H1 (cell line): ENCODE results near the gene MYLK. TPM values are rescaled to one million over a fixed set of nuclear protein-coding genes. Genes with fewer than 3 reads are reported as not detected.

Experiments used
- CTCF ChIA-PET: fragments of 300-600 bp; sonication (Branson Sonifier 250); formaldehyde crosslinking; loops from one replicate; lab custom pipeline; 2021; ENCODE audit not compliant: partially characterized antibody; lab: Charles Lee
- POLR2A ChIA-PET: fragments of 300-600 bp; sonication (Branson Sonifier 250); formaldehyde crosslinking; loops from one replicate; lab custom pipeline; 2021; ENCODE audit warnings: inconsistent platforms; ENCODE audit not compliant: partially characterized antibody; lab: Charles Lee
- DNase-seq, 2 experiments: peaks; one replicate each; pipeline versions ENCODE4 v3.0.0 to v3.0.0-alpha.2; 2010 to 2022; ENCODE audit warnings: low spot score in 2 of 2, low read depth in 1 of 2, mixed read lengths in 1 of 2
- FAIRE-seq: peaks from 2 replicates; lab custom pipeline; 2011; peaks lifted over from hg19 to GRCh38; lab: Jason Lieb, UNC
- H2AFZ ChIP-seq: 2 replicates; pipeline ENCODE4 v1.8.1; 2012; ENCODE audit warnings: low read length, inconsistent platforms
- H2AK5ac ChIP-seq: 2 replicates; pipeline ENCODE4 v1.6.1; 2013; ENCODE audit warnings: low read depth, low read length
- H2BK120ac ChIP-seq: replicated peaks from 2 replicates; pipeline ENCODE3; 2013; ENCODE audit warnings: low read depth, low read length, inconsistent platforms
- H2BK12ac ChIP-seq: 2 replicates; pipeline ENCODE4 v1.6.1; 2013; ENCODE audit warnings: low read depth, low read length
- H2BK15ac ChIP-seq: 2 replicates; pipeline ENCODE4 v1.6.1; 2013; ENCODE audit warnings: low read length
- H2BK20ac ChIP-seq: 2 replicates; pipeline ENCODE4 v1.6.1; 2013; ENCODE audit warnings: low read length
- H2BK5ac ChIP-seq: 2 replicates; pipeline ENCODE4 v1.6.1; 2013; ENCODE audit warnings: low read depth, low read length
- H3K14ac ChIP-seq: 2 replicates; pipeline ENCODE4 v1.6.1; 2013; ENCODE audit warnings: inconsistent platforms; ENCODE audit not compliant: insufficient read length
- H3K18ac ChIP-seq: 2 replicates; pipeline ENCODE4 v1.6.1; 2013; ENCODE audit warnings: low read length; ENCODE audit errors: extremely low read depth
- H3K23ac ChIP-seq: 2 replicates; pipeline ENCODE4 v1.6.1; 2013; ENCODE audit warnings: inconsistent platforms; ENCODE audit not compliant: insufficient read length
- H3K23me2 ChIP-seq: 2 replicates; pipeline ENCODE4 v1.6.1; 2013; ENCODE audit warnings: low read depth, low read length
- H3K27ac ChIP-seq: 2 replicates; pipeline ENCODE4 v1.6.1; 2011; ENCODE audit warnings: low read depth, low read length, inconsistent platforms
- H3K27me3 ChIP-seq, 4 experiments: replicated peaks in 1 of 4; 1 replicate in 1 of 4; 2 replicates in 3 of 4; pipeline versions ENCODE4 v1.6.1 to v1.8.1; 2011 to 2013; ENCODE audit warnings: low read length in 3 of 4, mild to moderate bottlenecking in 3 of 4, inconsistent platforms in 2 of 4, mixed read lengths in 2 of 4, moderate library complexity in 1 of 4; ENCODE audit not compliant: control insufficient read depth in 3 of 4, insufficient read depth in 3 of 4; ENCODE audit errors: extremely low read depth in 1 of 4
- H3K36me3 ChIP-seq, 4 experiments: 2 replicates each; pipeline versions ENCODE4 v1.6.1 to v1.8.1; 2011 to 2013; ENCODE audit warnings: mild to moderate bottlenecking in 4 of 4, low read length in 3 of 4, moderate library complexity in 2 of 4, control low read depth in 1 of 4, inconsistent platforms in 1 of 4; ENCODE audit not compliant: insufficient read depth in 4 of 4, control insufficient read depth in 2 of 4
- H3K4ac ChIP-seq: replicated peaks from 2 replicates; pipeline ENCODE3; 2013; ENCODE audit warnings: low read length, low read depth, mixed read lengths, inconsistent platforms; ENCODE audit not compliant: insufficient read length
- H3K4me1 ChIP-seq, 4 experiments: replicated peaks in 1 of 4; 1 replicate in 1 of 4; 2 replicates in 3 of 4; pipeline versions ENCODE4 v1.6.1 to v1.8.1; 2011 to 2013; ENCODE audit warnings: low read length in 3 of 4, inconsistent platforms in 2 of 4, mixed read lengths in 1 of 4; ENCODE audit not compliant: insufficient read depth in 4 of 4, control insufficient read depth in 3 of 4
- H3K4me2 ChIP-seq, 2 experiments: 2 replicates each; pipeline versions ENCODE4 v1.6.1 to v1.8.1; 2011 to 2013; ENCODE audit warnings: low read depth in 2 of 2, low read length in 2 of 2, control low read depth in 1 of 2, inconsistent platforms in 1 of 2, mild to moderate bottlenecking in 1 of 2; ENCODE audit not compliant: insufficient read depth in 1 of 2
- H3K4me3 ChIP-seq, 4 experiments: fragments of 200-600, 300-600 bp in 1 of 4; sonication (generic), shearing (Covaris generic), sonication (Bioruptor Twin) in 1 of 4; 2 replicates each; pipeline versions ENCODE4 v1.5.1 to v1.8.1; 2011 to 2016; ENCODE audit warnings: low read length in 4 of 4, low read depth in 3 of 4, control low read depth in 2 of 4, inconsistent platforms in 2 of 4, mild to moderate bottlenecking in 2 of 4, mixed read lengths in 1 of 4, moderate library complexity in 1 of 4; ENCODE audit not compliant: insufficient read depth in 2 of 4; ENCODE audit errors: extremely low read depth in 1 of 4
- H3K56ac ChIP-seq: replicated peaks from 2 replicates; pipeline ENCODE3; 2013; ENCODE audit warnings: low read depth, mild to moderate bottlenecking, mixed read lengths, low read length, inconsistent platforms; ENCODE audit not compliant: insufficient read length
- H3K79me1 ChIP-seq: 2 replicates; pipeline ENCODE4 v1.6.1; 2013; ENCODE audit warnings: low read depth, low read length, control low read depth
- H3K79me2 ChIP-seq, 2 experiments: 2 replicates each; pipeline versions ENCODE4 v1.6.1 to v1.8.1; 2012 to 2013; ENCODE audit warnings: low read length in 2 of 2, mild to moderate bottlenecking in 2 of 2, inconsistent platforms in 1 of 2; ENCODE audit not compliant: insufficient read depth in 2 of 2, control insufficient read depth in 1 of 2
- H3K9ac ChIP-seq, 4 experiments: replicated peaks in 1 of 4; 1 replicate in 1 of 4; 2 replicates in 3 of 4; pipeline versions ENCODE4 v1.6.1 to v1.8.1; 2011 to 2013; ENCODE audit warnings: low read depth in 3 of 4, low read length in 3 of 4, control low read depth in 2 of 4, mild to moderate bottlenecking in 2 of 4, moderate library complexity in 2 of 4, inconsistent platforms in 1 of 4; ENCODE audit errors: extremely low read depth in 1 of 4
- H3K9me3 ChIP-seq, 2 experiments: 2 replicates each; pipeline versions ENCODE4 v1.6.1 to v1.8.1; 2012 to 2013; ENCODE audit warnings: mild to moderate bottlenecking in 2 of 2, moderate library complexity in 2 of 2, control low read depth in 1 of 2, inconsistent platforms in 1 of 2, low read depth in 1 of 2, low read length in 1 of 2, mixed read lengths in 1 of 2; ENCODE audit not compliant: insufficient read depth in 2 of 2
- H4K20me1 ChIP-seq, 2 experiments: replicated peaks in 1 of 2; 2 replicates each; pipeline versions ENCODE3 to v1.8.1; 2011 to 2013; ENCODE audit warnings: inconsistent platforms in 2 of 2, low read length in 2 of 2, mild to moderate bottlenecking in 1 of 2; ENCODE audit not compliant: insufficient read depth in 2 of 2, control insufficient read depth in 1 of 2
- H4K5ac ChIP-seq: 2 replicates; pipeline ENCODE4 v1.6.1; 2013; ENCODE audit warnings: low read length, low read depth, mixed read lengths, inconsistent platforms; ENCODE audit not compliant: insufficient read length
- H4K8ac ChIP-seq: 2 replicates; pipeline ENCODE4 v1.8.0; 2013; ENCODE audit warnings: mild to moderate bottlenecking, moderate library complexity, low read length, inconsistent platforms; ENCODE audit not compliant: insufficient read depth; ENCODE audit errors: extremely low read depth
- H4K91ac ChIP-seq: replicated peaks from 2 replicates; pipeline ENCODE3; 2013; ENCODE audit warnings: low read length, mixed read lengths, inconsistent platforms; ENCODE audit not compliant: insufficient read length
- BACH1 ChIP-seq: IDR thresholded peaks from 2 replicates; pipeline ENCODE4 v1.6.1; 2012; ENCODE audit warnings: low read length, improper control_type of control experiment
- BRCA1 ChIP-seq: IDR thresholded peaks from 2 replicates; pipeline ENCODE4 v1.6.1; 2012; ENCODE audit warnings: low read depth, low read length, improper control_type of control experiment
- CBX8 ChIP-seq: fragments of 300-800, 300-1000 bp; sonication (generic); IDR thresholded peaks from 2 replicates; pipeline ENCODE4 v1.7.1; 2016; ENCODE audit warnings: low read depth, low read length, borderline replicate concordance
- CREB1 ChIP-seq: IDR thresholded peaks from 2 replicates; pipeline ENCODE4 v1.6.1; 2012; ENCODE audit warnings: inconsistent platforms
- EGR1 ChIP-seq: IDR thresholded peaks from 2 replicates; pipeline ENCODE4 v1.6.1; 2011; ENCODE audit warnings: low read depth, low read length, borderline replicate concordance
- EP300 ChIP-seq, 2 experiments: IDR thresholded peaks; 1 replicate in 1 of 2; 2 replicates in 1 of 2; pipeline ENCODE4 v1.6.1; 2011 to 2012; ENCODE audit warnings: low read depth in 2 of 2, low read length in 2 of 2, mild to moderate bottlenecking in 2 of 2, borderline replicate concordance in 1 of 2, inconsistent platforms in 1 of 2, moderate library complexity in 1 of 2
- GABPA ChIP-seq: IDR thresholded peaks from 2 replicates; pipeline ENCODE4 v1.6.1; 2011; ENCODE audit warnings: mild to moderate bottlenecking, low read length, moderate library complexity, borderline replicate concordance; ENCODE audit not compliant: insufficient read depth
- GTF2F1 ChIP-seq: IDR thresholded peaks from 2 replicates; pipeline ENCODE4 v1.6.1; 2012; ENCODE audit warnings: low read depth, low read length, improper control_type of control experiment, borderline replicate concordance
- HDAC2 ChIP-seq, 2 experiments: fragments of 300-600 bp in 1 of 2; sonication (generic) in 1 of 2; IDR thresholded peaks; 2 replicates each; pipeline ENCODE4 v1.6.1; 2011 to 2012; ENCODE audit warnings: low read depth in 2 of 2, low read length in 2 of 2, mild to moderate bottlenecking in 2 of 2, moderate library complexity in 2 of 2, borderline replicate concordance in 1 of 2, inconsistent platforms in 1 of 2
- JUND ChIP-seq: IDR thresholded peaks from 2 replicates; pipeline ENCODE4 v1.6.1; 2011; ENCODE audit warnings: mild to moderate bottlenecking, improper control_type of control experiment, low read length
- KDM1A ChIP-seq: fragments of 200-600, 300-600 bp; sonication (generic); IDR thresholded peaks from 2 replicates; pipeline ENCODE4 v1.7.1; 2016; ENCODE audit warnings: mild to moderate bottlenecking, low read length, borderline replicate concordance
- POU5F1 ChIP-seq: IDR thresholded peaks from 2 replicates; pipeline ENCODE4 v1.6.1; 2011; ENCODE audit warnings: low read depth, mild to moderate bottlenecking, low read length, moderate library complexity
- SP1 ChIP-seq: IDR thresholded peaks from 2 replicates; pipeline ENCODE4 v1.6.1; 2011; ENCODE audit warnings: low read depth, low read length
- SP4 ChIP-seq: IDR thresholded peaks from 2 replicates; pipeline ENCODE4 v1.6.1; 2012; ENCODE audit warnings: low read length, inconsistent platforms
- WGBS, 2 experiments: shearing (Covaris generic) in 1 of 2; methylation state at CpG; one replicate each; pipeline versions ENCODE4 v1.1.6 to v1.1.7; 2013 to 2015; ENCODE audit warnings: low lambda C conversion rate in 2 of 2, mixed read lengths in 2 of 2, inconsistent platforms in 1 of 2, low coverage in 1 of 2, missing lambda C conversion rate in 1 of 2; ENCODE audit not compliant: insufficient replicate concordance in 2 of 2, insufficient coverage in 1 of 2, insufficient read length in 1 of 2; ENCODE audit errors: extremely low coverage in 1 of 2, missing lambda C conversion rate in 1 of 2; 5-methylcytosine and 5-hydroxymethylcytosine counted together
- polyA plus RNA-seq, 7 experiments: library from polyadenylated mRNA; depleted of rRNA in 3 of 7; stranded (reverse) in 5 of 7; unstranded in 2 of 7; fragments of >200 nt in 5 of 7; fragments of 200-250 nt in 2 of 7; gene quantifications; 1 replicate in 5 of 7; 2 replicates in 1 of 7; 4 replicates in 1 of 7; pipeline versions ENCODE4 v1.2.1 to v1.2.3, GENCODE V29; 2011 to 2013; ENCODE audit warnings: missing spikeins in 2 of 7, mixed read lengths in 2 of 7
- total RNA-seq: library from RNA; stranded (reverse); fragmentation: NEBNext Ultra II Directional; extraction: Animal tissue kit (Norgen Biotek cat#: 25700); gene quantifications from 2 replicates; pipeline ENCODE4 v1.2.1, GENCODE V29; 2021
- TF ChIP-seq, protein P1 (sequence below): IDR thresholded peaks from 2 replicates; pipeline ENCODE4 v1.6.1; 2011; ENCODE audit warnings: low read depth, mild to moderate bottlenecking, low read length; ENCODE audit not compliant: insufficient read depth

The MYLK gene
- total and polyA plus RNA-seq, 2 of the 8 experiments (the other 6 are each of a cell fraction or from before 2014, with no cell fraction given), result 11.6 to 21.3 TPM

DNA sequence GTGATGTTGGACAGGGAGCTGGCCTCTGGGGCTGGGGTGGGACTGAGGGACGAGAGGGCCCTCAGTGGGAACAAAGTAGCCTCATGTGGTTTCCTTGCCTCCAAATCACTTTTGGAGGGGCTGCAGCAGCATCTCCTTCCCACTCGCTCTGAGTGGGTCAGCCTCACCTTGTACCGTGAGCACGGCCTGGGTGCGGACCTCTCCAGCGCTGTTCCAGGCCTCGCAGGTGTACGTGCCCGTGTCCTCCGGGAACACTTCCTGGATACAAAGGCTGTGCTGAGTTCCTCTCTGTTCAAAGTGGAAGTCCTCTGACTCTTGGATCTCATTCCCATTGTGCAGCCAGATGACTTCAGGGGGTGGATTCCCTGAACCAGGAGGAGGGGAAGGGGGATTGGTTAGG is 175.6 kb downstream of the MYLK start:
- 92% methylated on average over 10 of the region's 10 CpGs; no CpG with 5 or more reads in 1 of the 2 experiments for WGBS, 2 experiments
- no peak overlapping the region for H2BK120ac ChIP-seq
- no peak overlapping the region for H2BK15ac ChIP-seq
- H3K9me3 ChIP-seq, result no peaks in the 10 kb centered on the region
- H3K36me3 ChIP-seq, result no peaks in the 10 kb centered on the region
- no peak for FAIRE-seq
- H3K14ac ChIP-seq, result no peak overlapping the region
- H4K8ac ChIP-seq, result no peak overlapping the region
- no peak overlapping the region for H2BK12ac ChIP-seq
- H2AK5ac ChIP-seq, result no peak overlapping the region
- H3K9ac ChIP-seq, result no peak overlapping the region
- H3K27ac ChIP-seq, result no peak overlapping the region
- H3K79me1 ChIP-seq, result no peaks in the 10 kb centered on the region
- H3K4ac ChIP-seq, result no peak overlapping the region
- no peaks in the 10 kb centered on the region for H3K23me2 ChIP-seq
- H2BK20ac ChIP-seq, result no peak overlapping the region
- H2AFZ ChIP-seq, result no peak overlapping the region
- DNase-seq, result no peak
- no peak overlapping the region for H3K56ac ChIP-seq
- ChIA-PET POLR2A (no interaction called here), CTCF (interaction anchor here (1.0 to 51.6 kb wide), 2 partner anchors 15 to 55 kb away, joined by 5 to 1463 read pairs; no protein-coding TSS in a partner anchor)
- H4K91ac ChIP-seq, result no peak overlapping the region
- H3K4me3 ChIP-seq, result no peak overlapping the region
- H4K20me1 ChIP-seq, result no peaks in the 10 kb centered on the region
- H3K79me2 ChIP-seq, result no peaks in the 10 kb centered on the region
- H3K27me3 ChIP-seq, result no peaks in the 10 kb centered on the region
- peaks cover 0 to 3% (median 2%) of the 10 kb centered on the region in 4 experiments; a peak in 2 of 7 replicates for H3K4me1 ChIP-seq
- H3K23ac ChIP-seq, result no peak overlapping the region
- H4K5ac ChIP-seq, result no peak overlapping the region
- H3K18ac ChIP-seq, result no peak overlapping the region
- H3K4me2 ChIP-seq, result no peak overlapping the region
- H2BK5ac ChIP-seq, result no peak overlapping the region
- TF ChIP-seq EP300 (IDR thresholded peaks at IDR 0.05; ENCODE audit: borderline replicate concordance in 1 of 2, low read depth in 2 of 2, low read length in 2 of 2) (no peak), HDAC2 (IDR thresholded peaks at IDR 0.05; ENCODE audit: borderline replicate concordance in 1 of 2, low read depth in 2 of 2, low read length in 2 of 2) (no peak), POU5F1 (no peak), SP1 (no peak), EGR1 (no peak), GABPA (no peak), BRCA1 (no peak), GTF2F1 (no peak), CBX8 (no peak), KDM1A (no peak), JUND (no peak), SP4 (no peak), CREB1 (no peak), BACH1 (no peak)
- TF ChIP-seq, protein P1, sequence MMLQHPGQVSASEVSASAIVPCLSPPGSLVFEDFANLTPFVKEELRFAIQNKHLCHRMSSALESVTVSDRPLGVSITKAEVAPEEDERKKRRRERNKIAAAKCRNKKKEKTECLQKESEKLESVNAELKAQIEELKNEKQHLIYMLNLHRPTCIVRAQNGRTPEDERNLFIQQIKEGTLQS, result no peak
